HG03558 (cell line): Measurements from ENCODE around the gene KIF14.
"Not testable (repeated sequence)": the region's sequence is repeated elsewhere in the genome, so short reads cannot be mapped to it uniquely, and the experiment has no call there.

ENCODE experiments used
- ATAC-seq: cut with Tn5 transposase; IDR thresholded peaks from one replicate; pipeline ENCODE4 v1.9.1; 2021; ENCODE audit warnings: moderate number of reproducible peaks; ENCODE audit not compliant: unreplicated experiment; ENCODE audit errors: extremely low read depth

Gene KIF14

DNA sequence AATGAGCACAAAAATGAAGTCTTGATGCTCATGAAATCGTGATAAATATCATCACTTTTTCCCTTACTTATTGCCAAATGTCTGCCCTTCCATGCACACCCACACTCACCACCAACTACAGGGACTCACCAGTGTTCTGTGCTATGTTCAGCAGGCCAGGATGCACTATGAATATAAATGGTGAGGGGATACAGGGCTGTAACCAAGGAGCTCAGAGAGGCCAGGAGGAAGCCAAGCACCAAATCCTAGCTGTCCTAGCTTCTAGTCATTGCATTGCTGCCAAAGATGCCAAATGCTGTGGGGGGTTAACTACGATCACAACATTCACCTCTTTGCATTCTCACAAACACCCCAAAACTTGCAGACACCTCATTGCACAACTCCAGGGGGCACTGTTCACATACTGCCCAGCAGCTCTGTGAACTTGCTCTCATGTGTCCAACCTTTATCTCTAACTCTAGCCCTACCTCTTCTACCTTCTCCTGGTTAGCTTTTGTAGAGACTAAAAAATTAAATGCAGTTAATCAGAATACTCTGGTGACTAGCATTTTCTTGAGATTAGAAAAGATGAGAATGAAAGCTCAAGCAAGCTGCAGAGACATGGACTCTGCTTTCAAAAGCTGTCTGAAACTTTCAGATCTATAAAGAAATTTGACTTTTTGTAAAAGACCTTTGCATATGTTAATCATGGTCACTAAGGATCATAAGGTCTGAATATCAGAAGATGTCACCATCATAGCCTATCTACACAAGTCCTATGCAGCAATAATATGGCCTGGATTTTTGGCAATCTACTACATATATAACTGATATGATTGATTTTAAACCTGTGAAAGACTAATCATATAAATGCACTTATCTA lies 13.9 kb upstream of the KIF14 start:
- ATAC-seq, result no peak

DNA sequence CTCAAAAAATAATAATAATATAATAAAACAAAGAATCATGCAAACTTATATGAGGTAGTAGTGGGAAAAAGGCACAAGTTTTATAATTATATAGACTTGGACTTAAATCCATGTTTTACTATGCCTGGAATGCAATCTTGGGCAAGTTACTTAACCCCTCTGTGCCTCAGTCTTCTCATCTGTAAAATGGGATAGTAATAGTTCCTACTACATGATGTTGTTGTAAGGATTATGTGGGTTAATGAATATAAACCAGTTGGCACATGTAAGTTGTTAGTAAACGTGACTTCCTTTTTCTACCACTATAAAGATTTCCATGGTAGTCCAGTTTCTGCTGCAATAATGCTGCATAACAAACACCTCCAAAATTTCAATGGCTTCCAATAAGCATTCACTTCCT lies 10.8 kb upstream of the KIF14 start:
- ATAC-seq, result no peak

DNA sequence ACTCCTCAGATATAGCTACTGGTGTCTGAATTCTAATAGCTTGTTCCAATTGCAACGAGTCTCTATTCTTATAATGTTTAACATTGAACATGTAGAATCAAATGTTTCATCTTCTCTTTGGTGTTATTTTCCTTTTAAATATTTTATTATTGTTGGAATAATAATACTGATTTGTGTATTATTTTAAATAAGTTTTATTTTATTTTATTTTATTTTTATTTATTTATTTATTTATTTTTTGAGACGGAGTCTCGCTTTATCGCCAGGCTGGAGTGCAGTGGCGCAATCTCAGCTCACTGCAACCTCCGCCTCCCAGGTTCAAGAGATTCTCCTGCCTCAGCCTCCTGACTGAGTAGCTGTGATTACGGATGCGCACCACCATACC lies 10.0 kb upstream of the KIF14 start:
- not testable (repeated sequence) for ATAC-seq

DNA sequence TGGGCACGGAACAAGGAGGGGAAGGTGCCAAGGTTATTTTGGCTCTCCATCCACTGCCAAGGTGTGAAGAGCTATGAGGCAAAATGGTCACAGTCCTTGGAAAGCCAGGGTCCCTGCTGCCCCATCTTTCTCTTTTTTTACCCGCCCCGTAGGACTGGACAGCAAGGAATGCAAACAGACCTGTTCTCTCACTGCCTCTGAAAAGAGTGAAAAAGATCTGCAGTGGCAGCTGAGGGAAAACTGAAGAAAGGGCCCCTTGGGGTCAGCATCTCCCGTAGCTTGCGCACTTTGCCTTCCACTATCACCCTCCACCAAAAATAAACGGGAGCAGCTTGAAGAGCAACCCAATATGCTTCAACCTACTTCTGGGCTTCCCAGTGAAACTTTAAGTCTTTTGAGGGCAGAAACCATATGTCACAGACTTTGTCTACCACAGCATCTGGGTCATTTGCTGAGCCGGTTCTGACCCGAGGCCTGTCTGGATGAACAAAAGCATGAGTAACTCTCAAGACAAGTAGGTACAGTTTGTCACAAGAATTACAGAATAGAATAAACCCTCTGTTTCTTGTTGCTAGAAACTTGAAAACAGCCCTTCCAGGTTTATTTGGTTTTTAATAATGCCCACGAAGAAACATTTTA lies 9.4 kb upstream of the KIF14 start:
- no peak for ATAC-seq

DNA sequence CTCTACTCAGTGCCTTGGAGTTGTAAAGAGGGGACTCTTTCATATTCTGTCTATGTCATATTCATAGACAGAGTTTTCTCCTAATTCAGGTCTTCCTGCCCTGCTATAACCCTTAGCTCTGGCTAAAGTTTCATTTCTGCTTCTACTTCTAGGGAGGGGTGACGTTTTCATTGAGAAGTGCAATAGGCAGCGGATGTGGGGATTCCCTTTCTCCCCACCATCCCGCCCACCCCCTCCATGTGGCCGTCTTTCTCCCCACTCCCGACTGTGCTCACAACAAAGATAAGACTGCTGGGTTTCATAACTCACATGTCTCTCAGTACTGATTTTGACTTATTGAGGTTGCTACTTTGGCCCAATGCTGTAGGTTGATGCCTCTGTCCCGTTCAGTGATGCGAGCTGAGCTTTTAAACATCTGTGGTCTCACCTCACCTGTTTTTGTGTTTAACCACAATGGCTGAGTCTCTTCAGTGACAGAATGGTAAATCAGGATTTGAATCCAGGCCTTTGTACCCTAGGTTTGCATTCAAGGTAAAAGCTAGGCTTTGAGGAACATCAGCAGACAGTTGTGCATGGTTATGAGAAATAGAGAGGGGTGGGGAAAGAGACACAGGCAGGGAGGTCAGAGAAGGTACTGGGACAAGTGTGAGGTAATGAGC lies 7.8 kb upstream of the KIF14 start:
- ATAC-seq, result peak; percentile 53

DNA sequence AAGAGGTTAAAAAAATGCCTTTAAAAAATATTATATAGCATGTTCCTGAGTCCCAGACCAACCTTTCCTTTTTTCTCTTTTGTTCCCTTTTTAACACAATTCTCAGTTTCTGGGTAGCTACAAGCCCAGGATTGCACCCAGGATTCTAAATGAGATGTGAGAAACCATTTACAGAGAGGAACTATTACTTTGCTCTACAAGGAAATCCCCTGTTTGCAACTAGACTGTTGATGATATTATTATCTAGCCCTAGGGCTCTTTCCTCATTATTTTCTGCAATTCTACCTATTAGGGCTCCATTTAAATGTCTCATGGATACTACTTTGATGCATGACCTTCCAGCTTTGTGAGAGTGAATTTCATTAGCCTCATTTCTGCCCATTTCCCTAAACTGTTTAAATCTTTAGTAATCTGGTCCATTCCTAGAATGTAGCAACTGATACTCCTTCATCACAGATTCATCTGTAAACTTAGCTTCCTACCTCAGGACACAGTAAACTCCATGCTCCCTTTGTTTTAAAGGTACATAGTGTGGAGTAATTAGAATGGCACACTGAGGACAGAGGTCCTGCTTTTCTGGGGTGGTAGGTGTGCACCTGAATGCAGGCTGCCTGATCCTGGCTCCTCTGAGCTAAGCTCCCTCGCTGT lies 7.1 kb upstream of the KIF14 start:
- no peak for ATAC-seq

DNA sequence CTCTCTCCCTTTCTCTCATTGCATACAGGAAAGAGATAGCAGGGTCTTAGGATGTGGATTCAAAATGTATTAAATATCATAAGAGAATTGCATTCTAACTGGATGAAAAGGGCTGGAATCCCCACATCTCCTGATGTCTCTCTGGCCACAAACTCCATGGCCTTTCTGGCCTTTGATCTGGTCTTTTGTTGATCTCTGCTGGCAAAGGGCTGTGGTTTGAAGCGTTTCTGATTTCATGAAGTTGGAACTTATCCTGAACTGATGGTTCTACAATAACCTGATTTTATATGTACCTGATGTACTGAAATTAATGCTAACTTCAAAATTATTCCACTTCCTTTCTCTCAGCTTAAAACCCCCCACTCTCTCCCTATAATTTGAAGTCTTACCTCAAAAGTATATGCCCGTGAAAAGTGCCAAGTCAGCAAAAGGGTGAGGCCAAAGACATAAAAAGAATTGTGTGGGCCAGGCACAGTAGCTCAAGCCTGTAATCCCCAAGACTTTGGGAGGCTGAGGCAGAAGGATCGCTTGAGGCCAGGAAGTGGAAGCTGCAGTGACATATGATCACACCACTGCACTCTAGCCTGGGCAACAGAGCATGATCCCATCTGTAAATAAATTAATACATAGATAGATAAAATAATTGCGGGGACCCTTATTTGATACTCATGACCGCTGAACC lies 6.4 kb upstream of the KIF14 start:
- no peak for ATAC-seq

DNA sequence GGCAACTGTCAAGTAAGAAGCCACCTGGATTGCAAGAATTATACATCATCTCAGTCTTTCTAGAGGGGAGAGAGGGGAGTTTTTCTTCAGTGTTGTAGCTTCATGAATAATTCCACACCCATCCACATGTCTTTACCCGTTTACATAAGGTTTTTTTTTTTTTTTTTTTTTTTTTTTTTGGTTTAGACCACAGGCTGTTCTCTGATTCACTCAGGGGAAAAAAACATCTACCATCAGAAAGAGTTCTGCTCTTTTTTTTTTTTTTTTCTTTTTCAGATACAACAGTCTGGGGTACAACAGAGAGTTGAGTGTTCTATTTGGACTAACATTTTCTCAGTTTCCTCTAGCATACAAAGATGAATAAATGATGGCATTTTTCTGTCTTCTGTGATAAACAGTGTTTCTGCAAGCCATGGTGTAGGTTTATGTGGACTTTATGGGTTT lies 4.9 kb upstream of the KIF14 start:
- no peak for ATAC-seq

DNA sequence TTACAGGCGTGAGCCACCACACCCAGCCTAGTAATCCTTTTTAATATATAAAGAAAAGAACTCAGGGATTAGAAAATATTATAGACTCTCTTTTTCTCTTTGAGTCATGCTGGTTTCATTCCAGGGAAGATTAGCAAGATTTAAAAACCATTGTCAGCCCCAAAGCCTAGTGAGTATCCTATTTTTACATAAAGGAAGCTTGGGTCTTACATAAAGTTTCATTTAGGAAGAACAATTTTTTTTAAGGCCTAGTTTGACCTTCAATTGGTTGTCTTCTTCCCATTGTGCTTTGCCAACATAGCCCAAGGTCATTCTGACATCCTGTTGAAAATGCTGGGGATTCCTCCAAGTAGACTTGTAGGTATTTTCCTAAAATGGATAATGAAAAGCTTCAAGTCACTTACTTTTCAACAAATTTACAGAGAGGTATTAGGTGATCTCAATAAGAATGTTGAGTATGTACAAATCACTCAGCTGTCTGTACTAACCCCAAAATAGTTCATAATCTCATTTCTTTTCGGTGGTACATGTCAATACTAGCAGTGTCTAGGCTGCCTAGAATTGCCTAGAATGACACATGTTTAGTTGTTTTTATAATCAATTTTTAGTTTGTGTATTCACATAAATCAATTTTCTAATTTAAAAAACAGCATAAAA lies 4.3 kb upstream of the KIF14 start:
- ATAC-seq, result no peak

DNA sequence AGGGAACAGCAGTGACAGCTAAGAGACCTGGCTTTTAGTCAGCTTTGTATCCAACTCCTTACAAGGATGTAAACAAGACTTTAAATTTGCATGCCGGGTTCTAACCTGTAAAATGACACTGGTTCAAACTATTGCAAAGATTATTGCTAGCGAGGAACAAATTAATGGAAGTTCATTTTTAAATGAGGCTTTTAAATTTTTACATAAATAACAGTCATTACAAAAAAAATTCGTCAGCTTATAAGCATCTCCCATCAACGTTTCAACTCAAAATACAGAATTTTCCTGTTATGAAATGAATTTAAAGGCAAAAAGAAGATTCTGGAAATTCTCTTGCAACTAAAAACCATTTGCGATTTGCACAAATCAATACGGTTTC lies 668 bp downstream of the KIF14 start:
- ATAC-seq, result no peak

DNA sequence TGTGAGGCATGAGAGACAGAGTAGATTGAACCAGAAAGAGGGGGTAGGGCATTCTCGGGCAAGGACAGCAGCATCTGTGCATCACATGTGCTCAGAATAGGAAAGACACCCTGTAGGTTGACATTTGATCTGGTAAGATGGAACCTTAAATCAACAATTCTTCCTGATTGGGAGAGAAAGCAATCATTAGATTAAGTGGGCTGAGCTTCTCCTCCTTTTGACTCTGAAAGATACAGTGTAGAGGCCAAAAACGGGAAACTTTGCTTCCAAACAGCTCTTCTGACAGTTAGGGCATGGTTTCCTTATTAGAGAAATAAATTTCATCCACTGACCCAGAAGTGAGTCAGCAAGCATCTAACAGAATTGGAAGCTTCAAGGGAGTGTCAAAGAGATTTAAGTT lies 9.7 kb downstream of the KIF14 start:
- ATAC-seq, result no peak

DNA sequence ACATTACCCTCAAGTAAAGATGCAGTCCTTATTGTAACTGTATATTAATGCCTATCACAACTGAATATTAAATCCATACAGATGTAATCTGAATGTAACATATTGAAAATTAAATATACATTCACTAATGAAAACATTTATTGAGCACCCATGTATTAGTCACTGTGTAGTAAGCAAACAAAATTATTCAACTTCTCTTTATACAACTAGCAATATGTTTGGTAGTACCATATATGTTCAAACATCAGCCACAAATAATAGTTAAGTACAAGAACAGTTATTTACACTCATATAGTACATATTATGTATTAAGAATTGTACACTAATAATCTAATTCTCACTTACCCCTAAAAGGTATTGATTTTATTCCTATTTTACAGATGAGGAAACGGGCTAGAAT lies 17.9 kb downstream of the KIF14 start:
- no peak for ATAC-seq

DNA sequence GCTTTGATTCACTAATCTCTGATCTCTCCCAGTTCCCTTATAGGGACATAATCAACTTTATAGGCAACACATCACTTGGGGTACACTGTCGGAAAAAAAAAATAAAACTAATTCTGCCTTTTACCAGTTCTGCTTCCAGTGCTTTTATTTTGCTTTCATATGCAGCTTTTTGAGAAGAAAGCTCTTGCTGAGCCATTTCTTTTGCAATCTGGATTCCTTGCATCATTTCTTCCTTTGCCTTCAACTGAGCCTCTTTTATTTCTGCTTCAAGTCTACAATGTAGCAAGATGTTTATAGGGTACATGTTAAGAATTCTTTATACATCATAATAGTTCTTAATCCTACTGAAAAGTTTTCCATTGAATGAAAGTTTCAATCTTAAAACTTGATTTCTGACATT lies 30.6 kb downstream of the KIF14 start:
- ATAC-seq, result no peak

DNA sequence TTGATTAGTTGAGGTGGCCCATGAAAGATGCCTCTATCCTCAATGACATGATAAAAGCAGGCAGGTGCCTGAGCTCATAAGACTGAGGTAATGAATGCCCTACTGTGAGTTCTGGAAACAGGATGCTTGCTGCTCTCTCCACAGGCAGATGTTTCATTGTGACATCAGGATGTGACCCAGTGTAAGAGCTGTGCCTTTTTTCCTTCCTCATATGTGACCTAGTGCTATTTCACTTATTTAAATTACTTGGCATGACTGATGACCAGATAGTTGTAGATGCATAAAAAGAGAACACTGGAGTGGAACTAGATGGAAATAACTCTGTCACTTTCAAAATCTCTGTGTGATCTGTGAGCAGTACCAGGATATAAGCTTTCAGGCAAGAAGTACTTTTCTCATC lies 31.9 kb downstream of the KIF14 start:
- no peak for ATAC-seq

DNA sequence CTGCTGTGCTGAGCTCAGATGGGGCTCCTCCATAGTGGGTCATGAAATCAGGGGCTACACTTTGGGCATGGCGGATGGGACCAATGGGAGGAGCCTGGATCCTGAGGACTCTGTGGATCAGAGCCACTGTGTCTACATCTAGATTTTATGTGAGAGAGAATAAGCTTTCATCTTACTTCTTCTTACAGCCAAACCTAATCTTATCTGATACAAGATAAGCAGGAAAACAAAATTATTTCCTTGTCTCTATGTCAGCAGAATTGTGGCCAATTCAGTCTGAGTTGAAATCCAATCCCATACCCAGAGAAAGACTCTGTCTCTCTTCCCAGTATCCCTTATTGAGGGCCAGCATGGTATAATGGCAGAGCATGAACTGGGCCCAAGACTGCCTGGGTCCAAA lies 56.2 kb downstream of the KIF14 start:
- no peak for ATAC-seq

DNA sequence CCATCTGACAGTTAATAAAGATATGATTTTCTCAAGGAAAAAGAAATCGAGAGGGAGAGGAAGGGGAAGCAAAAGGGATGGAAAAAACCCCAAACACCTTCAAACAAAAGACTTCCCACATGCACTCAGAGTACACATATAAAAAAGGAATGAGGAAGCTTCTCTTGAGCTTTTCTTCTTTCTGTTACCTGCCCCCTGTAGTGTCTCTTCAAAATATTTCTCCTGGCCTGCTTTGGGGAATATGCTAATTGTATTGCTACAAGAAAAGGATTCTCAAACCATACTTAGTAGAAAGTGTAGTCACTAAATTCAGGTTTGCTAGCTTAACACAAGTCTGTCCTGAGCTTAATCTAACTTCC lies 58.7 kb downstream of the KIF14 start:
- no peak for ATAC-seq

DNA sequence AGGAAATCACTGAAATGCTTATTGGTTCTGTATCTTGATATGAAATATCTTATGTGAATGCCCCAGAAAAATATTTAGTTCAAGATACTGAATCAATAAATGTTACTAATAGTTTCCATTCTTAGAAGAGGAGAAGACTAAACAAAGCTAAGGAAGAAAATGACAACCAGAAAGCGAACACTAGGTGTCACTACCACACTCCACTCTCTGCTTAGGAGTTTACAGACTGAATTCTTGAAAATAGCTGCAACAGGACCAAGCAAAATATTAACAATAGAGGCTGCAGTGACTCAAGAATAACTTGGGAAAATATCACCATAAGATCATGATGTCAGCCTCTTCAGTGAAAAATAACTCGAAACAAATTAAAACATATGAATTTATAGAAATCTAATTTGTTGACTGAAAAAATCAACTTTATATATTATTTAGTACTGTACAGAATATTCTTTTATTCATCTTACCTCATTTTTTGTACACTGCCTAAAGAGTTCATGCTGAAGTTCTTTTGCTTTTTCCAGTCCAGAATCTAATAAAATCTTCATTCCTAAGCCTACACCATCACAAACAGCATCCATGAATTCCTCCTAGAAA lies 61.6 kb downstream of the KIF14 start:
- ATAC-seq, result no peak

DNA sequence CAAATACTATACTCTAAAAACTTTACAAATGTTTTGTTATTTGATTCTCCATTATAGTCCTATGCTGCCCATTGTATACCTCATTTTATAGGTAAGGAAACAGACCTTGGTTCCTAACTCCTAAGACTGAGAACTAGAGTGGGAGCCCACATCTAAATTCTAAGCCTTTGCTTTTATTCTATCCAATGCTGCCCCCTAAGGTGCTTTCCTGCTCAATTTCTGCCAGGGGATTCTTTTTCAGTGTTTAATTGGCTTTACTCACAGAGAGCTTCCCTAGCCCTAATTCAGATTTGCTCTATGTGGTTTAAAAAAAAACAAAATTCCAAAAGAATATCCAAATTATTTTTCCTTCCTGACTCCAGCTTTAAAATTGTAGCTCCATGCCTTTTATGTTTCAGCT lies 64.5 kb downstream of the KIF14 start:
- ATAC-seq, result no peak

DNA sequence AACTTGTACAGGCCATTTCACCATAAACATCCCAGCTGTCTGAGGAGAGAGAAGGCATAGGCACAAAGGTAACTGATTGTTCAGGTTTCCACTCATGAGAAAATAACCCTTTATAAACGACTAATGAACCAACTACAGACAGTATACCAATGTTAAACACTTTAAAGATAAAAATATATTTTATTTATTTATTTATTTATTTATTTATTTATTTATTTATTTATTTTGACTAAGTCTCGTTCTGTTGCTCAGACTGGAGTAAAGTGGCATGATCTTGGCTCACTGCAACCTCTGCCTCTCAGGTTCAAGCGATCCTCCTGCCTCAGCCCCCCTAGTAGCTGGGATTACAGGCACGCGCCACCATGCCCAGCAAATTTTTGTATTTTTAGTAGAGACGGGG lies 67.8 kb downstream of the KIF14 start:
- ATAC-seq, result not testable (repeated sequence)

DNA sequence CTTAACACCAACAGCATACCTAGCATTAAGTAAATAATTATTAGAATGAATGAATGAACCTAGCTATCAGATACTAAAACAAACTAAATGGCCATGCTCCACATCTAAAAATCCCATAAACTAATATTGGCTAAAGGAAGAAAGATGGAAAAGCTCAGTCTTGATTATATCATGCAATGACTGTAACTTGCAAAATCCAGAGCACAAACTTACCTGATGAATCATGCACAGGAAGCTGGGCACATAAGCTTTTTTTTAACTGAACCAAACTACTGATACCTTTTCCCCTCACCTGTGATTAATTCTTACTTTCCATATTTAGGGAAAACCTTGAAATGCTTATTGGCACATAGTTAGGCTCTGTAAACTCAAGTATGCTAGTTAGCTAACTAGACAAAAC lies 70.2 kb downstream of the KIF14 start:
- no peak for ATAC-seq
